Nephron progenitor cell (in vitro differentiated cells): ENCODE measurements around the gene SC5D.
A peak's percentile ranks its signal among the peaks of the same experiment; 100 is the strongest.

Experiments used
- DNase-seq: peaks from one replicate; pipeline ENCODE4 v3.0.0; 2021
- H3K27ac Mint-ChIP-seq: 2 replicates; pipeline ENCODE4 v1.8.0; 2021; ENCODE audit warnings: mild to moderate bottlenecking, moderate library complexity, mixed read lengths
- H3K27me3 Mint-ChIP-seq: 2 replicates; pipeline ENCODE4 v1.8.0; 2021; ENCODE audit warnings: mild to moderate bottlenecking, low read depth, mixed read lengths; ENCODE audit not compliant: poor library complexity
- H3K36me3 Mint-ChIP-seq: 2 replicates; pipeline ENCODE4 v1.8.0; 2021; ENCODE audit warnings: low read depth, mixed read lengths
- H3K4me1 Mint-ChIP-seq: 2 replicates; pipeline ENCODE4 v1.8.0; 2021; ENCODE audit warnings: mixed read lengths
- H3K4me3 Mint-ChIP-seq: 2 replicates; pipeline ENCODE4 v1.8.0; 2021; ENCODE audit warnings: mild to moderate bottlenecking, moderate library complexity, mixed read lengths
- H3K9me3 Mint-ChIP-seq: 2 replicates; pipeline ENCODE4 v1.8.0; 2021; ENCODE audit warnings: mild to moderate bottlenecking, moderate library complexity, mixed read lengths
- TF ChIP-seq, protein P1 (sequence below): fragments of 200-600 bp; sonication (generic); IDR thresholded peaks from 2 replicates; pipeline ENCODE4 v1.5.0; 2021; ENCODE audit warnings: antibody characterized with exemption

SC5D gene

DNA sequence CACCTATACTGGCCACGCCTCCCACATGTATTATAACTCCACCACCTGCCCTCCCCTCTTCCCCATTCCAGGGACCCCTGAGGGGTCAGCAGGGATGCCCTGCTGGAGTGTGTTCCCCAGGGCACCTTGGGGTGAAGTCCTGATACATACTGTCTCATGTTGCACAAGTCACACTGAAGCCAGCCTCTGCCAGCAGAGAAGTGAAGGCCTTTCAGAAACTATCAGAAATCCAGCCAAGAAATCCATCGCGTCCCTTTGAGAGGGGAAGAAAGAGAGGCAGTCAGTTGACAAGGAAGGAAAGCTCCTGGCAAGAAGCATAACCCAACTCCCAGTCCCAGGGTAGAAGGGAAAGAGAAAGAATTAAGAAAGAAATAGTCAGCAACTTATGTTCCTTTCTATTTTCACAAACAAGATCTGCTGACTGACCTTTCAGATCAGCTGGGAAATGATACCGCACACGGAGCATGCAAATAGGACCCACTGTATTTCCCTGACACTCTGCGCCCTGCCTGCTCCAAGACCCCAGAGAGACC, 45.2 kb downstream of the SC5D start:
- no peak overlapping the region for H3K4me3 Mint-ChIP-seq
- peaks cover 33% of the 10 kb centered on the region for H3K4me1 Mint-ChIP-seq
- DNase-seq, result no peak
- H3K27ac Mint-ChIP-seq, result peak overlapping the region; percentile 41
- H3K9me3 Mint-ChIP-seq, result no peaks in the 10 kb centered on the region
- H3K36me3 Mint-ChIP-seq, result no peaks in the 10 kb centered on the region
- peaks cover 11% of the 10 kb centered on the region for H3K27me3 Mint-ChIP-seq
- TF ChIP-seq, protein P1, sequence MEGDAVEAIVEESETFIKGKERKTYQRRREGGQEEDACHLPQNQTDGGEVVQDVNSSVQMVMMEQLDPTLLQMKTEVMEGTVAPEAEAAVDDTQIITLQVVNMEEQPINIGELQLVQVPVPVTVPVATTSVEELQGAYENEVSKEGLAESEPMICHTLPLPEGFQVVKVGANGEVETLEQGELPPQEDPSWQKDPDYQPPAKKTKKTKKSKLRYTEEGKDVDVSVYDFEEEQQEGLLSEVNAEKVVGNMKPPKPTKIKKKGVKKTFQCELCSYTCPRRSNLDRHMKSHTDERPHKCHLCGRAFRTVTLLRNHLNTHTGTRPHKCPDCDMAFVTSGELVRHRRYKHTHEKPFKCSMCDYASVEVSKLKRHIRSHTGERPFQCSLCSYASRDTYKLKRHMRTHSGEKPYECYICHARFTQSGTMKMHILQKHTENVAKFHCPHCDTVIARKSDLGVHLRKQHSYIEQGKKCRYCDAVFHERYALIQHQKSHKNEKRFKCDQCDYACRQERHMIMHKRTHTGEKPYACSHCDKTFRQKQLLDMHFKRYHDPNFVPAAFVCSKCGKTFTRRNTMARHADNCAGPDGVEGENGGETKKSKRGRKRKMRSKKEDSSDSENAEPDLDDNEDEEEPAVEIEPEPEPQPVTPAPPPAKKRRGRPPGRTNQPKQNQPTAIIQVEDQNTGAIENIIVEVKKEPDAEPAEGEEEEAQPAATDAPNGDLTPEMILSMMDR, result no peak

DNA sequence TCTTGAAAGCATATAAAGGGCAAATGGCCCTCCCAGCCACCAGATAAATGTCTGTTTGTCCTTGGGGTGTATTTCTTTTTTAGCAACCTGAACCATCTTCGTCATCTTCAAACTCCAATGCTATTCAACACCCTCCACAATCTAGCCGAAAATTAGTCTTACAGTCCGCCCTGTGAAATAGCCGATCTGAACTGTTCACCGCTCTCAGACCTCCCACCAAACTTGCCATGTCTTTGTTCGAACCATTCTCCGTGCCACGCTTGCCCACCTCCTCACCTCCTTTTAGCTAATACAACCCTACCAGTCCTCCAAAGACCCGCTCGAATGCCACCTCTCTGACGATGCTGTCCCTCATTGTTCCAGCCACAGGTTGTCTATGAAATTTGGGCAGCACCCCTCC, 46.0 kb downstream of the SC5D start:
- Mint-ChIP-seq H3K4me1 (peaks cover 33% of the 10 kb centered on the region), H3K36me3 (no peaks in the 10 kb centered on the region)

DNA sequence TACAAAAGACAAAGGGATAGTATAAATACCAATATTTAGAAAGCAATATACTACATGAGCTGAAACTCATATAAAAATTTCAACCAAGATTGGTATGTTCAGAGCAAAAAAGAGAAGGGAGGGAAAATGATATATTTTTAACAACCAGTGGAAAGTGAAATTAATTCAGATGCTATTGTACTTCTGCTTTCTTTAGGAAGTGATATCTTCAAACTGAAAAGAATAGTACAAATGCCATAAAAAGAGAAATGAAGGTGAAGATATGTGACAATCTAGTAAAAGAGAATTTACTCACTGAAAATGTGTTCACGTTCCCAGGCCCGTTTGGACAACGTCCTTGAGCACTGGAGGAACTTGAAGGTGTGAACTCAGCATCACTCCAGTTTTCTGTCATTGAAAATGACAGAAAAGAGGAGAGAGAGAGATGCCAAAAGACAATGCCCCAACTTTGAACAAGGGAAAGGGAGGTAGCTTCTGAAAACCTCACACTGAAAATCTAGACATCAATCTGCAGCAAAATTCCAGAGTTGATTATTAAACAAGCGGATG, 47.5 kb downstream of the SC5D start:
- peaks cover 9% of the 10 kb centered on the region for H3K27me3 Mint-ChIP-seq
- H3K36me3 Mint-ChIP-seq, result no peaks in the 10 kb centered on the region
- no peak overlapping the region for H3K4me3 Mint-ChIP-seq
- no peaks in the 10 kb centered on the region for H3K9me3 Mint-ChIP-seq
- H3K27ac Mint-ChIP-seq, result no peak overlapping the region
- DNase-seq, result no peak
- TF ChIP-seq, protein P1, result no peak
- peaks cover 20% of the 10 kb centered on the region for H3K4me1 Mint-ChIP-seq

More for the DNA sequence above, 46.0 kb downstream of the SC5D start:
- H3K4me3 Mint-ChIP-seq, result no peak overlapping the region
- TF ChIP-seq, protein P1, result no peak
- no peak for DNase-seq
- H3K27ac Mint-ChIP-seq, result peak overlapping the region; percentile 15
- H3K9me3 Mint-ChIP-seq, result no peaks in the 10 kb centered on the region
- peaks cover 11% of the 10 kb centered on the region for H3K27me3 Mint-ChIP-seq

DNA sequence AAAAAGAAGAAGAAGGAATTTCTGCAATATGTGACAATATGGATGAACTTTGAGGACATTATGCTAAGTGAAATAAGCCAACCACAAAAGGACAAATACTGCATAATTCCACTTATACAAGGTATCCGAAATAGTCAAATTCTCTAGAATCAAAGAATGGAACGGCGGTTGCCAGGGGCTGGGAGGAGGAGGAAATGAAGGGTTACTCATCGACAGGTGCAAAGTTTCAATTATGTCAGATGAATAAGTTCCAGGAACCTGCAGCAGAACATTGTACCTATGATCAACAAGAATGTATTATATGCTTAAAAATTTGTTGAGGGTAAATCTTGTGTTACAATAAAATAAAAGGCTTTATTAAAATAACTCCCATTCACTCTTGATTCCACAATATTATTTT, 49.0 kb downstream of the SC5D start:
- DNase-seq, result no peak
- H3K27me3 Mint-ChIP-seq, result peaks cover 13% of the 10 kb centered on the region
- no peaks in the 10 kb centered on the region for H3K36me3 Mint-ChIP-seq
- TF ChIP-seq, protein P1, result no peak
- H3K4me3 Mint-ChIP-seq, result no peak overlapping the region
- H3K27ac Mint-ChIP-seq, result no peak overlapping the region
- no peaks in the 10 kb centered on the region for H3K9me3 Mint-ChIP-seq
- H3K4me1 Mint-ChIP-seq, result peaks cover 12% of the 10 kb centered on the region

DNA sequence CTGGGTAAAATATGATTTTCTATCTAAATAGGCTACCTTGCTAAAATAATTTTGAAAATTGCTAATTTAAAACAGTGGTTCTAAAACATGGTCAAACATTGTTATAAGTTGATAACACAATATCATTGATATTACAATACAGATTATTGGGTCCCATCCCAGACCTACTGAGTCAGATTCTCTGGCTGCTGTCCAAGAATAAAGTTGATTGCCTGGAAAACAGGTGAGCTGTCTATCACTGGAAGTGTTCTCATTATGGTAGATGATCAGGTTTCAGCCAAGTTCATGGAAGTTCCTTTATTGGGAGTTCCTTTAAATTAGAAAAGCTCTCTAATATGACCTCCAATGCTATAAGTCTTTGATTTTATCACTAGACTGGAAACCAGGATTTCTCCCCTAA, 52.3 kb downstream of the SC5D start:
- TF ChIP-seq, protein P1, result no peak
- H3K4me1 Mint-ChIP-seq, result peaks cover 18% of the 10 kb centered on the region
- H3K36me3 Mint-ChIP-seq, result no peaks in the 10 kb centered on the region
- no peak overlapping the region for H3K4me3 Mint-ChIP-seq
- H3K9me3 Mint-ChIP-seq, result no peaks in the 10 kb centered on the region
- H3K27ac Mint-ChIP-seq, result no peak overlapping the region
- no peak for DNase-seq
- peaks cover 14% of the 10 kb centered on the region for H3K27me3 Mint-ChIP-seq

DNA sequence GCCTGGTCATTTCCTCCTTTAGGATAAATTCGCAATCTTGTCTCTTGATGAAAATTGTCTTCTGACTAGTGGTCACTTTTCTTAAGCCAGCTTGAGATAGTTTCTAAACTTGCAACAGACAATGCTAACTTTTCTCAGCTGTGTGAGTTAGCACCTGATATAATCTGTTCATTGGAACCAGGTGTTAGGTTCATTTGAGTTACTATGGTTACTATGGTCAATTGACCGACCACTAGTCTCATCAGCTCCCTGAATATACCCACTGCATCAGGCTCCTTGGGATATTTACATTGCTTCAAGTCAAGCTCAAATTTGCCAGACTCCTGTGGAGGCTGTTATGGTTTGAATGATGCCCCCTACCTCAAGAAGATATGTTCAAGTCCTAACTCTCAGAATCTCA, 54.5 kb downstream of the SC5D start:
- no peaks in the 10 kb centered on the region for H3K9me3 Mint-ChIP-seq
- TF ChIP-seq, protein P1, result no peak
- no peaks in the 10 kb centered on the region for H3K36me3 Mint-ChIP-seq
- H3K4me3 Mint-ChIP-seq, result no peak overlapping the region
- H3K27ac Mint-ChIP-seq, result no peak overlapping the region
- peaks cover 41% of the 10 kb centered on the region for H3K4me1 Mint-ChIP-seq
- H3K27me3 Mint-ChIP-seq, result peaks cover 17% of the 10 kb centered on the region
- no peak for DNase-seq
